Esophagus muscularis mucosa (tissue), 4 donors: ENCODE results near the gene PRDM9. TPM values are rescaled to one million over a fixed set of nuclear protein-coding genes. Genes with fewer than 3 reads are reported as not detected.
A peak's percentile ranks its signal among the peaks of the same experiment; 100 is the strongest.

Source experiments
- DNase-seq: peaks from one replicate; pipeline ENCODE4 v3.0.0-alpha.2; 2017; ENCODE audit errors: extremely low spot score
- H3K27ac ChIP-seq, 4 donors: fragments of 200-600 bp; sonication (generic); replicated peaks in 1 of 4; 1 replicate in 3 of 4; 2 replicates in 1 of 4; pipeline ENCODE4 v1.5.1; 2016 to 2019; ENCODE audit warnings: mild to moderate bottlenecking in 1 of 4
- H3K27me3 ChIP-seq, 4 donors: fragments of 200-600 bp; sonication (generic); one replicate each; pipeline versions ENCODE4 v1.5.1 to v1.6.0; 2016 to 2019
- H3K36me3 ChIP-seq, 4 donors: fragments of 200-600 bp; sonication (generic); one replicate each; pipeline ENCODE4 v1.5.1; 2016 to 2019
- H3K4me1 ChIP-seq, 4 donors: fragments of 200-600 bp; sonication (generic); one replicate each; pipeline ENCODE4 v1.5.1; 2016 to 2019
- H3K4me3 ChIP-seq, 4 donors: fragments of 200-600 bp; sonication (generic); 1 replicate in 2 of 4; 2 replicates in 2 of 4; pipeline ENCODE4 v1.5.1; 2016 to 2019; ENCODE audit warnings: mild to moderate bottlenecking in 4 of 4, moderate library complexity in 1 of 4
- H3K9me3 ChIP-seq, 4 donors: fragments of 200-600 bp; sonication (generic); 1 replicate in 3 of 4; 2 replicates in 1 of 4; pipeline ENCODE4 v1.5.1; 2016 to 2019
- EP300 ChIP-seq: sonication (generic); formaldehyde crosslinking; IDR thresholded peaks from one replicate; pipeline ENCODE4 v1.6.1; 2017; ENCODE audit warnings: antibody characterized with exemption
- POLR2A ChIP-seq: fragments of 450-650 bp; IDR thresholded peaks from one replicate; pipeline ENCODE4 v1.6.1; 2017; ENCODE audit warnings: antibody characterized with exemption, moderate library complexity, mild to moderate bottlenecking, low read depth
- POLR2AphosphoS5 ChIP-seq, 2 donors: sonication (generic); formaldehyde crosslinking; IDR thresholded peaks; one replicate each; pipeline ENCODE4 v1.6.1; 2017; ENCODE audit warnings: antibody characterized with exemption in 2 of 2
- WGBS: methylation state at CpG from one replicate; pipeline ENCODE4 v1.1.5; 2018; 5-methylcytosine and 5-hydroxymethylcytosine counted together
- intact Hi-C: fragments of 100-400 bp; cut with DNase I; formaldehyde crosslinking; loops from one replicate; pipeline ENCODE4 v1.15.1; 2023
- total RNA-seq, 4 donors: library from RNA; depleted of rRNA; stranded (reverse); fragments of >200 nt; gene quantifications; one replicate each; pipeline versions ENCODE4 v1.1.0 to v1.2.1, GENCODE V29; 2016
- TF ChIP-seq, protein P1 (sequence below), 3 experiments: fragments of 200-600 bp in 2 of 3; fragments of 450-650 bp in 1 of 3; sonication (generic) in 2 of 3; IDR thresholded peaks; one replicate each; pipeline ENCODE4 v1.5.1; 2017 to 2019; ENCODE audit warnings: antibody characterized with exemption in 3 of 3, mild to moderate bottlenecking in 2 of 3, moderate library complexity in 1 of 3

PRDM9 gene
- not detected for total RNA-seq

DNA sequence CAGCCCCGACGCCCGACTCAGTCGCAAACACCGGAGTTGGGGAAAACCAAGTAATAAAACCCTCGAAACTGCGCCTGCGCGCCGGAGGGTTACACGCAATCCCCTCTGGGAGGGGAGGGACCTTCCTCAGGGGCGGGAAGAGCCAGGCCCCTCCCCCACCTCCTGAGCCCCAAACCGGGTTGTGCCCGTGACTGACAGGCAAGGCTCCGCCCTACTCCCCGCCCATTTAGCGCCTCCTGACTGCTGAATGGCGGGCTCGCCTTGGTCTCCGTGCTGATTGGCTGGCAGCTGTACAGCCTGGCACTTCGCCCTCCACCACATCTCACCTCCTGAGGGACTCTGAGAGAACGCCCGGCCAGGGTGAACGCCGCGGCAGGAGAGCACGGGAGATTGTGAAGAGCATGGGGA is at the start of gene PRDM9:
TSS of gene PRDM9 (plus strand) at position 332 of the 408 bp plus-strand sequence. CDS start 1,425 bp downstream, outside the sequence.
- DNase-seq: no peak
- H3K4me3 ChIP-seq: peak within 1 kb of the TSS in 3 of 4 donors; percentile 12 to 20 (median 18)
- intact Hi-C loops: no loop called here
- TF ChIP-seq POLR2AphosphoS5 (IDR thresholded peaks at IDR 0.05) (no peak), EP300 (no peak), POLR2A (no peak)
- TF ChIP-seq, protein P1, sequence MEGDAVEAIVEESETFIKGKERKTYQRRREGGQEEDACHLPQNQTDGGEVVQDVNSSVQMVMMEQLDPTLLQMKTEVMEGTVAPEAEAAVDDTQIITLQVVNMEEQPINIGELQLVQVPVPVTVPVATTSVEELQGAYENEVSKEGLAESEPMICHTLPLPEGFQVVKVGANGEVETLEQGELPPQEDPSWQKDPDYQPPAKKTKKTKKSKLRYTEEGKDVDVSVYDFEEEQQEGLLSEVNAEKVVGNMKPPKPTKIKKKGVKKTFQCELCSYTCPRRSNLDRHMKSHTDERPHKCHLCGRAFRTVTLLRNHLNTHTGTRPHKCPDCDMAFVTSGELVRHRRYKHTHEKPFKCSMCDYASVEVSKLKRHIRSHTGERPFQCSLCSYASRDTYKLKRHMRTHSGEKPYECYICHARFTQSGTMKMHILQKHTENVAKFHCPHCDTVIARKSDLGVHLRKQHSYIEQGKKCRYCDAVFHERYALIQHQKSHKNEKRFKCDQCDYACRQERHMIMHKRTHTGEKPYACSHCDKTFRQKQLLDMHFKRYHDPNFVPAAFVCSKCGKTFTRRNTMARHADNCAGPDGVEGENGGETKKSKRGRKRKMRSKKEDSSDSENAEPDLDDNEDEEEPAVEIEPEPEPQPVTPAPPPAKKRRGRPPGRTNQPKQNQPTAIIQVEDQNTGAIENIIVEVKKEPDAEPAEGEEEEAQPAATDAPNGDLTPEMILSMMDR (IDR thresholded peaks at IDR 0.05): no peak
- no peaks in the 10 kb centered on the region for H3K9me3 ChIP-seq
- H3K36me3 ChIP-seq: no peaks in the 10 kb centered on the region
- WGBS: 82% methylated on average over 18 of the region's 27 CpGs
- H3K27ac ChIP-seq: peak within 1 kb of the TSS in 1 of 4 donors; percentile 22
- H3K27me3 ChIP-seq: no peaks in the 10 kb centered on the region
- H3K4me1 ChIP-seq: no peaks in the 10 kb centered on the region

DNA sequence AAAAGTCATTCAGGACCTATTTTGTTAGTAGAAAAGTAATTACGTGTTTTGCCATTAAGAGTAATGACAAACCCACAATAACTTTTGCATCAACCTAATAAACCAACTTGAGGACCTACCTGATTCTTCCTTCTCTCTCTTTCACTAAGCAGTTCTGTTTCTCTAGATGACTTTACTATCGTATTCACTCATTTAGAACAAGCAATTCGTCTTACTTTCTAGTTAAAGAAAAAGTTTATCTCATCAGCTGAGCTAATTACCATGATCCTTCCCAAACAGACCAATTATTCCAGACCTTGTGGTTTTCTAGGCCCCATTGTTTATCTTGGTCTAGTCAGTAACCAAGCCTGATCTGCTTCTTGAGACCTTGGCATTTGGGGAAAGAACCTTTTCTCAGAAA is 49.6 kb upstream of the PRDM9 start:
- TF ChIP-seq, protein P1 (IDR thresholded peaks at IDR 0.05): no peak
- TF ChIP-seq EP300 (no peak), POLR2AphosphoS5 (IDR thresholded peaks at IDR 0.05) (no peak), POLR2A (no peak)
- H3K27me3 ChIP-seq: no peaks in the 10 kb centered on the region
- H3K4me3 ChIP-seq: no peak overlapping the region
- DNase-seq: no peak
- H3K4me1 ChIP-seq: no peaks in the 10 kb centered on the region
- intact Hi-C loops: no loop called here
- no peak overlapping the region for H3K27ac ChIP-seq
- H3K9me3 ChIP-seq: no peaks in the 10 kb centered on the region
- WGBS: 73% methylated on average over 3 of the region's 3 CpGs
- no peaks in the 10 kb centered on the region for H3K36me3 ChIP-seq

DNA sequence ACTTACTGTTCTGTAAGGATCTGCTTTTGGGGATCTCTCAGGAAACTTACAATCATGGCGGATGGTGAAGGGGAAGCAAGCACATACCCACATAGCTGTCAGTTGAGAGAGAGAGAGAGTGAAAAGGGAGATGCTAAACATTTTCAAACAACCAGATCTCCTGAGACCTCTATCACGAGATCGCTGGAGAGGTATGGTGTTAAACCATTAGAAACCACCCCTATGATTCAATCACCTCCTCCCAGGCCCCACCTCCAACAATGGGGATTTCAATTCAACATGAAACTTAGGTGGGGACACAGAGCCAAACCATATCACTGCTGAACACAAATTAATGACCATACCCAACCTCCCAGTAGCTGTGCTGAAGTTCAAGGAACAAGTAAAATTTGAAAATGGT is 48.2 kb upstream of the PRDM9 start:
- H3K27ac ChIP-seq: no peak overlapping the region
- no peak overlapping the region for H3K4me3 ChIP-seq
- no peaks in the 10 kb centered on the region for H3K36me3 ChIP-seq
- H3K27me3 ChIP-seq: no peaks in the 10 kb centered on the region
- TF ChIP-seq, protein P1 (IDR thresholded peaks at IDR 0.05): no peak
- intact Hi-C loops: no loop called here
- H3K9me3 ChIP-seq: no peaks in the 10 kb centered on the region
- H3K4me1 ChIP-seq: no peaks in the 10 kb centered on the region
- DNase-seq: no peak
- 86% methylated on average over 3 of the region's 3 CpGs for WGBS

DNA sequence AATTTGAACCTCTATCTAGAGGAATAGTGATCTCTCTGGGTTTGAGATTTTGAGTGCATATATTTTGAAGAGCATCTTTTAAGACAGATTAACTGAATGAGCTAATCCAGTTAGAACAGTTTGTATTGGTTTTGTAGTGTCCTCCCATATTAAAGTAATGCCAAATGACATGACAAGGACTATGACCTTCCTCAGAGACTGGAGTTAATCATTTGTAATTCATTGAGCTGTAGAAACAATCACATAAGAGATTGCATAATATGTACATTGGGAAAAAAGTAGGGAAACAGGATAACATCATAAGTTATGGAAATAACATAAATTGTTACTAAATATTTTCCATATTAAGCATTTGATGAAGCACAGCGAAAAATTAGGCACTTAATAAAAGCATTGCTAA is 45.8 kb upstream of the PRDM9 start:
- Histone ChIP-seq H3K9me3 (no peaks in the 10 kb centered on the region), H3K27ac (no peak overlapping the region), H3K36me3 (no peaks in the 10 kb centered on the region), H3K4me3 (no peak overlapping the region), H3K4me1 (no peaks in the 10 kb centered on the region), H3K27me3 (no peaks in the 10 kb centered on the region)
- no peak for DNase-seq
- TF ChIP-seq EP300: no peak
- TF ChIP-seq POLR2AphosphoS5 (IDR thresholded peaks at IDR 0.05): no peak
- TF ChIP-seq POLR2A: no peak
- TF ChIP-seq, protein P1 (IDR thresholded peaks at IDR 0.05): no peak
- intact Hi-C loops: no loop called here
- 93% methylated on average over 1 of the region's 1 CpG for WGBS

DNA sequence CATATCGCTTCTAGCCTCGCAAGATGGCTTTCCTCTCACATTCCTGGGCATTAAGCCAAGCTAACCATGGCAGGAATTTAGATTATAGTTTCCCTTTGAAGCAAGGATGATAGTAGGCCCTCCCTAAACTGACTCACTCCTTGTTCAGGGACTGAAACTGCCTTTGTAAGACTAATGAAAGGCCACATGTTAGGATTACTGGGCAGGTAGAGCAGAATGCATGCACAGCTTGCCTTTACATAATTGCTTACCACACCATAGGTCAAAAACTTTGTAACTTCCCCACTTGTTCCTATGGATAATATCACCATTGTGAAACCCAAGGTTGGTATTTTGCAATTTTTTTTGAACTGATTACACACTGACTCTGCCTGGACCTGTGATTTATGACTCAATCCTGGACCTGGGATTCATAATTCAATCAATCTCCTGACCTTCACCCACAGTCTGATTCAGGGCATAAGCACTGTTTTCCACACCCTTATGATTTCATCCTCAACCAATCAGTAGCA is 41.0 kb upstream of the PRDM9 start:
- intact Hi-C loops: no loop called here
- 33% methylated on average over 2 of the region's 2 CpGs for WGBS

More for the DNA sequence above, 41.0 kb upstream of the PRDM9 start:
- DNase-seq: no peak
- H3K4me1 ChIP-seq: no peaks in the 10 kb centered on the region
- no peak overlapping the region for H3K27ac ChIP-seq
- no peaks in the 10 kb centered on the region for H3K27me3 ChIP-seq
- TF ChIP-seq POLR2AphosphoS5 (IDR thresholded peaks at IDR 0.05): no peak
- no peak overlapping the region for H3K4me3 ChIP-seq
- no peaks in the 10 kb centered on the region for H3K9me3 ChIP-seq
- no peaks in the 10 kb centered on the region for H3K36me3 ChIP-seq
